HG03196 (cell line): ENCODE data around the gene SECTM1.

Experiments
- ATAC-seq: cut with Tn5 transposase; IDR thresholded peaks from one replicate; pipeline ENCODE4 v1.9.1; 2021; ENCODE audit not compliant: unreplicated experiment

Gene SECTM1

GRCh38 chr17:82283208-82283749 is 50.3 kb downstream of the SECTM1 start:
- ATAC-seq: no peak

GRCh38 chr17:82282239-82283207 is 51.0 kb downstream of the SECTM1 start:
- no peak for ATAC-seq

GRCh38 chr17:82281502-82282238 is 51.9 kb downstream of the SECTM1 start:
- no peak for ATAC-seq

- no peak for ATAC-seq
Observed at GRCh38 chr17:82281076-82281475, 52.5 kb downstream of the SECTM1 start.

GRCh38 chr17:82280537-82280936 is 53.0 kb downstream of the SECTM1 start:
- ATAC-seq: no peak

- no peak for ATAC-seq
Observed at GRCh38 chr17:82278786-82279391, 54.7 kb downstream of the SECTM1 start.

GRCh38 chr17:82278308-82278707 is 55.3 kb downstream of the SECTM1 start:
- no peak for ATAC-seq

GRCh38 chr17:82277851-82278250 is 55.7 kb downstream of the SECTM1 start:
- no peak for ATAC-seq

GRCh38 chr17:82276938-82277337 is 56.6 kb downstream of the SECTM1 start:
- ATAC-seq: no peak

GRCh38 chr17:82275326-82275725 is 58.2 kb downstream of the SECTM1 start:
- no peak for ATAC-seq

GRCh38 chr17:82274134-82275020 is 59.2 kb downstream of the SECTM1 start:
- ATAC-seq: peak; percentile 5

- ATAC-seq: peak; percentile 71
Observed at GRCh38 chr17:82273327-82274133, 60.0 kb downstream of the SECTM1 start, which contains the start of gene CSNK1D. Gene CSNK1D, minus strand, starts transcription at chr17:82273700. Its CDS starts 319 bp downstream, at chr17:82273381.

- peak; percentile 19 for ATAC-seq
Observed at GRCh38 chr17:82272495-82273326, 60.9 kb downstream of the SECTM1 start.

- ATAC-seq: no peak
Observed at GRCh38 chr17:82271401-82271800, 62.2 kb downstream of the SECTM1 start.
